ENCODE data around the gene UBE3D. TPM values are rescaled to one million over a fixed set of nuclear protein-coding genes. Genes with fewer than 3 reads are reported as not detected.

The UBE3D gene
- total and polyA plus RNA-seq, 4 donors: 2.8 to 21.2 (median 6.5) TPM

DNA sequence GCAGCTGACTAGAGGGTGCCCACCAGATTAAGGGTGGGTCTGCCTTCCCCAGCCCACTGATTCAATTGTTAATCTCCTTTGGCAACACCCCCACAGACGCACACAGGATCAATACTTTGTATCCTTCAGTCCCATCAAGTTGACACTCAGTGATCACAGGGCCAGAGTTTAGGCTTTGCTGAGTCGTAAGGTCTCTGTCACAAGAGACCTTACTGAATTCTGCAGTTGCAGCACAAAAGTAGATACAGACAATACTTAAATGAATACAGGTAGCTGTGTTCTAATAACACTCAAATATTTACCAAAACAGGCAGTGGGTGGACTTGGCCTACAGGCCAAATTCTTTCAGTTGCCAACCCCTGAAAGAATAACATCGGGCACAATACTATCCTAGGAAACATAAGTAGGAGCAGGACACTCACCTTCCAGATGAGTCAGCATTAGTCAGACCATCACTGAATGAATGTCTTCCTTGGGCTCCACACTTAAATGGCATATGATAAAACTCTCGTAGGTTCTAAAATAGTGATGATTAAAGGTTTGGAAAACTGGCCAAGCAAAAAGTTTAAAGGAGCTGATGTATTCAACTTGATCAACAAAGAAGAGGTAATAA is 190.0 kb downstream of the UBE3D start:
- Histone ChIP-seq H3K9ac (ENCODE audit: insufficient read depth in 1 of 2, low read length in 2 of 2) (no peak overlapping the region), H3K27me3 (ENCODE audit: control insufficient read depth in 3 of 3, insufficient read depth in 3 of 3, low read length in 2 of 3) (no peaks in the 10 kb centered on the region), H3K4me1 (ENCODE audit: control insufficient read depth in 5 of 5, insufficient read depth in 5 of 5, low read length in 5 of 5) (no peaks in the 10 kb centered on the region), H3K4me3 (no peak overlapping the region), H3K9me3 (ENCODE audit: control insufficient read depth in 4 of 4, insufficient read depth in 3 of 4, low read length in 3 of 4) (no peaks in the 10 kb centered on the region), H3K36me3 (ENCODE audit: control insufficient read depth in 4 of 4, insufficient read depth in 4 of 4, low read length in 4 of 4) (no peaks in the 10 kb centered on the region), H3K27ac (ENCODE audit: low read depth in 1 of 2, low read length in 1 of 2) (no peak overlapping the region)
- TF ChIP-seq, protein P1, sequence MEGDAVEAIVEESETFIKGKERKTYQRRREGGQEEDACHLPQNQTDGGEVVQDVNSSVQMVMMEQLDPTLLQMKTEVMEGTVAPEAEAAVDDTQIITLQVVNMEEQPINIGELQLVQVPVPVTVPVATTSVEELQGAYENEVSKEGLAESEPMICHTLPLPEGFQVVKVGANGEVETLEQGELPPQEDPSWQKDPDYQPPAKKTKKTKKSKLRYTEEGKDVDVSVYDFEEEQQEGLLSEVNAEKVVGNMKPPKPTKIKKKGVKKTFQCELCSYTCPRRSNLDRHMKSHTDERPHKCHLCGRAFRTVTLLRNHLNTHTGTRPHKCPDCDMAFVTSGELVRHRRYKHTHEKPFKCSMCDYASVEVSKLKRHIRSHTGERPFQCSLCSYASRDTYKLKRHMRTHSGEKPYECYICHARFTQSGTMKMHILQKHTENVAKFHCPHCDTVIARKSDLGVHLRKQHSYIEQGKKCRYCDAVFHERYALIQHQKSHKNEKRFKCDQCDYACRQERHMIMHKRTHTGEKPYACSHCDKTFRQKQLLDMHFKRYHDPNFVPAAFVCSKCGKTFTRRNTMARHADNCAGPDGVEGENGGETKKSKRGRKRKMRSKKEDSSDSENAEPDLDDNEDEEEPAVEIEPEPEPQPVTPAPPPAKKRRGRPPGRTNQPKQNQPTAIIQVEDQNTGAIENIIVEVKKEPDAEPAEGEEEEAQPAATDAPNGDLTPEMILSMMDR (IDR thresholded peaks at IDR 0.05; ENCODE audit: control extremely low read depth, extremely low read depth): no peak
- 83 to 90% methylated on average over 4 of the region's 4 CpGs for WGBS, 2 donors
- ATAC-seq (ENCODE audit: insufficient read depth, low FRiP score): no peak
- no peak for DNase-seq

DNA sequence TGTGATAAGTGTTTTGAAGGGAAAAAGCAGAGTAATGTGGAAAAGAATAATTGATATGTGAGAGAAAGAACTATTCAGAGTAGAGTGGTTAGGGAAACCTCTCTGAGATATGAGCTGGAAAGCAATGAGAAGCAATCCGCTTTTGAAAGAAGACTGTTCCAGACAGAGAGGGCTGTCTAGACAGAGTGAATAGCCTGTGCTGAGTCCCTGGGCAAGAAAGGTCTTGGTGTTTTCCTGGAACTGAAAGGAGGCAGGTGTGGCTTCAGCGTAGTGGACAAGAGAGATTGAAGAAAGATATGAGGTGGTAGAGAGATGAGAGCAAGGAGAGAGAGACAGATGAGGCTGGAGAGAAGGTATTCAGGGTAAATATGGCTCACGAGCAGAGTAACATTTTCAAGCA is 190.8 kb downstream of the UBE3D start:
- no peak overlapping the region for H3K4me3 ChIP-seq
- TF ChIP-seq, protein P1 (IDR thresholded peaks at IDR 0.05; ENCODE audit: control extremely low read depth, extremely low read depth): no peak
- no peak overlapping the region for H3K9ac ChIP-seq (ENCODE audit: insufficient read depth in 1 of 2, low read length in 2 of 2)
- H3K27ac ChIP-seq (ENCODE audit: low read depth in 1 of 2, low read length in 1 of 2): no peak overlapping the region
- DNase-seq (no peak), ATAC-seq (ENCODE audit: insufficient read depth, low FRiP score) (no peak)
- no peaks in the 10 kb centered on the region for H3K4me1 ChIP-seq (ENCODE audit: control insufficient read depth in 5 of 5, insufficient read depth in 5 of 5, low read length in 5 of 5)
- no peaks in the 10 kb centered on the region for H3K27me3 ChIP-seq (ENCODE audit: control insufficient read depth in 3 of 3, insufficient read depth in 3 of 3, low read length in 2 of 3)
- 84 to 89% methylated on average over 3 of the region's 3 CpGs for WGBS, 2 donors
- no peaks in the 10 kb centered on the region for H3K36me3 ChIP-seq (ENCODE audit: control insufficient read depth in 4 of 4, insufficient read depth in 4 of 4, low read length in 4 of 4)
- no peaks in the 10 kb centered on the region for H3K9me3 ChIP-seq (ENCODE audit: control insufficient read depth in 4 of 4, insufficient read depth in 3 of 4, low read length in 3 of 4)

GRCh38 chr6:82872185-82872584 is 193.5 kb downstream of the UBE3D start:
- 97% methylated on average over 1 of the region's 1 CpG for WGBS, 2 donors

More at GRCh38 chr6:82872185-82872584, 193.5 kb downstream of the UBE3D start:
- Histone ChIP-seq H3K36me3 (ENCODE audit: control insufficient read depth in 4 of 4, insufficient read depth in 4 of 4, low read length in 4 of 4) (no peaks in the 10 kb centered on the region), H3K27me3 (ENCODE audit: control insufficient read depth in 3 of 3, insufficient read depth in 3 of 3, low read length in 2 of 3) (no peaks in the 10 kb centered on the region), H3K9me3 (ENCODE audit: control insufficient read depth in 4 of 4, insufficient read depth in 3 of 4, low read length in 3 of 4) (peaks cover 0 to 2% (median 0%) of the 10 kb centered on the region in 4 donors), H3K4me3 (no peak overlapping the region), H3K27ac (ENCODE audit: low read depth in 1 of 2, low read length in 1 of 2) (no peak overlapping the region), H3K4me1 (ENCODE audit: control insufficient read depth in 5 of 5, insufficient read depth in 5 of 5, low read length in 5 of 5) (no peaks in the 10 kb centered on the region), H3K9ac (ENCODE audit: insufficient read depth in 1 of 2, low read length in 2 of 2) (no peak overlapping the region)
- ATAC-seq (ENCODE audit: insufficient read depth, low FRiP score): no peak
- no peak for DNase-seq
- TF ChIP-seq, protein P1 (IDR thresholded peaks at IDR 0.05; ENCODE audit: control extremely low read depth, extremely low read depth): no peak

Measured in lung (tissue), 12 donors.